Upper lobe of left lung (tissue), 6 donors: ENCODE measurements around the gene CBX3. TPM values are rescaled to one million over a fixed set of nuclear protein-coding genes. Genes with fewer than 3 reads are reported as not detected.
A peak's percentile ranks its signal among the peaks of the same experiment; 100 is the strongest.

ENCODE experiments used
- ATAC-seq, 2 donors: fragments of 200-7000 bp; cut with Tn5 transposase; one replicate each; pipeline ENCODE4 v1.9.1; 2022; ENCODE audit warnings: mild to moderate bottlenecking in 2 of 2, moderate library complexity in 2 of 2; ENCODE audit not compliant: low FRiP score in 2 of 2
- DNase-seq, 2 donors: peaks; one replicate each; pipeline ENCODE4 v3.0.0-alpha.2; 2019 to 2020
- H3K27ac ChIP-seq, 4 donors: fragments of 200-600 bp; sonication (generic); one replicate each; pipeline ENCODE4 v1.5.1; 2016 to 2019
- H3K27me3 ChIP-seq, 4 donors: fragments of 200-600 bp; sonication (generic); one replicate each; pipeline ENCODE4 v1.5.1; 2017 to 2019
- H3K36me3 ChIP-seq, 4 donors: fragments of 200-600 bp; sonication (generic); one replicate each; pipeline ENCODE4 v1.5.1; 2016 to 2019
- H3K4me1 ChIP-seq, 4 donors: fragments of 200-600 bp; sonication (generic); one replicate each; pipeline ENCODE4 v1.5.1; 2018 to 2019
- H3K4me3 ChIP-seq, 4 donors: fragments of 200-600 bp; sonication (generic); one replicate each; pipeline ENCODE4 v1.5.1; 2017 to 2019; ENCODE audit warnings: mild to moderate bottlenecking in 2 of 4, moderate library complexity in 1 of 4
- H3K9me3 ChIP-seq, 4 donors: fragments of 200-600 bp; sonication (generic); one replicate each; pipeline ENCODE4 v1.5.1; 2018 to 2019
- CTCF ChIP-seq, 6 experiments: fragments of 450-650 bp in 4 of 6; fragments of 200-600 bp in 2 of 6; sonication (generic) in 2 of 6; IDR thresholded peaks; one replicate each; pipeline ENCODE4 v1.5.1; 2016 to 2019; ENCODE audit warnings: antibody characterized with exemption in 6 of 6
- EP300 ChIP-seq, 4 donors: sonication (generic); formaldehyde crosslinking; IDR thresholded peaks; one replicate each; pipeline ENCODE4 v1.5.1; 2017; ENCODE audit warnings: antibody characterized with exemption in 4 of 4, control low read depth in 2 of 4
- POLR2A ChIP-seq, 4 donors: fragments of 450-650 bp; IDR thresholded peaks; one replicate each; pipeline ENCODE4 v1.5.1; 2016 to 2017; ENCODE audit warnings: antibody characterized with exemption in 4 of 4, mild to moderate bottlenecking in 2 of 4
- POLR2AphosphoS5 ChIP-seq, 2 donors: sonication (generic); formaldehyde crosslinking; IDR thresholded peaks; one replicate each; pipeline ENCODE4 v1.5.1; 2017; ENCODE audit warnings: antibody characterized with exemption in 2 of 2
- WGBS, 2 donors: methylation state at CpG; one replicate each; pipeline ENCODE4 v1.1.5; 2017 to 2018; 5-methylcytosine and 5-hydroxymethylcytosine counted together
- total RNA-seq, 6 donors: library from RNA; depleted of rRNA in 4 of 6; stranded (reverse); fragments of >200 nt in 4 of 6; gene quantifications; one replicate each; pipeline versions ENCODE4 v1.1.0 to v1.2.1, GENCODE V29; 2016 to 2021
- donor health status: DM: no; HTN: no; CAD: no; lungs with moderate emphysema.
- donor health status: DM: no; HTN: yes; CAD: no; lungs with severe emphysema.

CBX3 gene
- total RNA-seq, 6 donors from 2014 or later = 59.0 to 116 (median 89.8) TPM

- Histone ChIP-seq H3K4me1 (peaks cover 0 to 33% (median 10%) of the 10 kb centered on the region in 4 donors), H3K36me3 (peaks cover 12 to 53% (median 22%) of the 10 kb centered on the region in 4 donors), H3K9me3 (no peaks in the 10 kb centered on the region), H3K4me3 (no peak overlapping the region), H3K27ac (no peak overlapping the region), H3K27me3 (no peaks in the 10 kb centered on the region)
- DNase-seq (no peak), ATAC-seq (no peak)
- no peak for TF ChIP-seq POLR2AphosphoS5 (IDR thresholded peaks at IDR 0.05)
- no peak for TF ChIP-seq EP300 (IDR thresholded peaks at IDR 0.05)
- TF ChIP-seq POLR2A (IDR thresholded peaks at IDR 0.05) = no peak
- TF ChIP-seq CTCF (IDR thresholded peaks at IDR 0.05) = no peak
- WGBS, 2 donors = 88 to 92% methylated on average over 10 of the region's 10 CpGs
These were observed 16.3 kb upstream of the CBX3 start for GRCh38 chr7:26185131-26185843.

- no peak overlapping the region for H3K27ac ChIP-seq
- TF ChIP-seq POLR2A (IDR thresholded peaks at IDR 0.05) = no peak
- TF ChIP-seq CTCF (IDR thresholded peaks at IDR 0.05) = no peak
- no peak for TF ChIP-seq POLR2AphosphoS5 (IDR thresholded peaks at IDR 0.05)
- TF ChIP-seq EP300 (IDR thresholded peaks at IDR 0.05) = no peak
- no peaks in the 10 kb centered on the region for H3K9me3 ChIP-seq
- H3K4me3 ChIP-seq = no peak overlapping the region
- 74 to 88% methylated on average over 1 of the region's 1 CpG for WGBS, 2 donors
- H3K4me1 ChIP-seq = peaks cover 0 to 33% (median 6%) of the 10 kb centered on the region in 4 donors
- no peaks in the 10 kb centered on the region for H3K27me3 ChIP-seq
- ATAC-seq (no peak), DNase-seq (no peak)
- H3K36me3 ChIP-seq = peaks cover 17 to 59% (median 27%) of the 10 kb centered on the region in 4 donors
These were observed 15.7 kb upstream of the CBX3 start for GRCh38 chr7:26185844-26186180.

- ATAC-seq (peak in 1 of 2 donors; percentile 17), DNase-seq (no peak)
- H3K4me1 ChIP-seq = peaks cover 0 to 33% (median 7%) of the 10 kb centered on the region in 4 donors
- H3K36me3 ChIP-seq = peaks cover 25 to 67% (median 35%) of the 10 kb centered on the region in 4 donors
- H3K9me3 ChIP-seq = no peaks in the 10 kb centered on the region
- WGBS, 2 donors = 85 to 88% methylated on average over 5 of the region's 5 CpGs
- H3K4me3 ChIP-seq = no peak overlapping the region
- H3K27me3 ChIP-seq = no peaks in the 10 kb centered on the region
- H3K27ac ChIP-seq = no peak overlapping the region
- TF ChIP-seq EP300 (IDR thresholded peaks at IDR 0.05) = no peak
- TF ChIP-seq POLR2A (IDR thresholded peaks at IDR 0.05) = no peak
- TF ChIP-seq CTCF (IDR thresholded peaks at IDR 0.05) = no peak
- TF ChIP-seq POLR2AphosphoS5 (IDR thresholded peaks at IDR 0.05) = no peak
These were observed 14.9 kb upstream of the CBX3 start for GRCh38 chr7:26186364-26187311.

- Histone ChIP-seq H3K9me3 (no peaks in the 10 kb centered on the region), H3K27ac (no peak overlapping the region), H3K4me3 (no peak overlapping the region), H3K27me3 (no peaks in the 10 kb centered on the region), H3K4me1 (peaks cover 7 to 35% (median 15%) of the 10 kb centered on the region in 4 donors), H3K36me3 (peaks cover 30 to 76% (median 43%) of the 10 kb centered on the region in 4 donors)
- TF ChIP-seq CTCF (IDR thresholded peaks at IDR 0.05) = no peak
- peak in 2 of 4 donors; percentile 8 to 23 for TF ChIP-seq POLR2A (IDR thresholded peaks at IDR 0.05)
- TF ChIP-seq POLR2AphosphoS5 (IDR thresholded peaks at IDR 0.05) = no peak
- peak; percentile 12 to 50 for ATAC-seq
- no peak for DNase-seq
- 76 to 81% methylated on average over 11 of the region's 11 CpGs for WGBS, 2 donors
These were observed 14.0 kb upstream of the CBX3 start for GRCh38 chr7:26187380-26188205.
